A673 (cell line): ENCODE data around the gene FCN3. TPM values are rescaled to one million over a fixed set of nuclear protein-coding genes. Genes with fewer than 3 reads are reported as not detected.
A peak's percentile ranks its signal among the peaks of the same experiment; 100 is the strongest.

Source experiments
- BruUV-seq: library from RNA; stranded (reverse); fragments of 400-500 nt; replicated peaks from 2 replicates; lab custom pipeline; 2021; lab: Mats Ljungman, UMichigan
- CTCF ChIA-PET: fragments of 300-600 bp; sonication (Branson Sonifier 250); formaldehyde crosslinking; loops from one replicate; lab custom pipeline; 2022; ENCODE audit warnings: antibody characterized with exemption; lab: Charles Lee
- POLR2A ChIA-PET: fragments of 300-600 bp; sonication (Branson Sonifier 250); formaldehyde crosslinking; loops from one replicate; lab custom pipeline; 2022; ENCODE audit warnings: antibody characterized with exemption; ENCODE audit not compliant: low non-redundant PET; lab: Charles Lee
- DNase-seq: peaks from one replicate; pipeline ENCODE4 v3.0.0-alpha.2; 2015; ENCODE audit warnings: low spot score
- H3K27ac ChIP-seq: fragments of 200-600 bp; sonication (generic); 2 replicates; pipeline ENCODE4 v1.5.1; 2016; ENCODE audit warnings: mixed run types, low read depth, mild to moderate bottlenecking, mixed read lengths, antibody characterized with exemption, low read length; ENCODE audit not compliant: poor library complexity, severe bottlenecking
- H3K27me3 ChIP-seq: fragments of 200-600 bp; sonication (generic); replicated peaks from 2 replicates; pipeline ENCODE4 v1.6.1; 2017; ENCODE audit warnings: mixed run types, low read depth, mild to moderate bottlenecking, mixed read lengths, antibody characterized with exemption, low read length; ENCODE audit not compliant: insufficient read depth, poor library complexity
- H3K36me3 ChIP-seq: fragments of 200-600 bp; sonication (generic); 2 replicates; pipeline ENCODE4 v1.6.1; 2016; ENCODE audit warnings: mixed run types, mild to moderate bottlenecking, mixed read lengths, antibody characterized with exemption, low read length; ENCODE audit not compliant: insufficient read depth, poor library complexity, severe bottlenecking
- H3K4me1 ChIP-seq: fragments of 200-600 bp; sonication (generic); 2 replicates; pipeline ENCODE4 v1.6.1; 2017; ENCODE audit warnings: mixed run types, mild to moderate bottlenecking, mixed read lengths, antibody characterized with exemption, low read length; ENCODE audit not compliant: insufficient read depth, poor library complexity, severe bottlenecking
- H3K4me3 ChIP-seq: fragments of 200-600 bp; sonication (generic); 2 replicates; pipeline ENCODE4 v1.5.1; 2016; ENCODE audit warnings: low read depth, mixed run types, mild to moderate bottlenecking, mixed read lengths, low read length; ENCODE audit not compliant: poor library complexity, severe bottlenecking
- H3K9me3 ChIP-seq: fragments of 200-600 bp; sonication (generic); 2 replicates; pipeline ENCODE4 v1.6.1; 2016; ENCODE audit warnings: mixed run types, low read depth, mild to moderate bottlenecking, mixed read lengths, antibody characterized with exemption, low read length; ENCODE audit not compliant: poor library complexity, severe bottlenecking
- CTCF ChIP-seq: fragments of 300-800, 200-600 bp; sonication (generic); conservative IDR thresholded peaks from 2 replicates; pipeline ENCODE4 v1.5.1; 2017; ENCODE audit warnings: low read depth, mild to moderate bottlenecking, antibody characterized with exemption, low read length, moderate library complexity, mixed read lengths
- EZH2 ChIP-seq: fragments of 200-600 bp; sonication (generic); IDR thresholded peaks from 2 replicates; pipeline ENCODE4 v1.6.1; 2017; ENCODE audit warnings: borderline replicate concordance, low read depth, mild to moderate bottlenecking, mixed read lengths, antibody characterized with exemption, low read length; ENCODE audit not compliant: poor library complexity, severe bottlenecking
- intact Hi-C: fragments of 100-400 bp; cut with micrococcal nuclease; formaldehyde crosslinking; loops from one replicate; pipeline ENCODE4 v1.10.0; 2022; ENCODE audit not compliant: unreplicated experiment
- total RNA-seq: library from RNA; stranded (reverse); gene quantifications from 2 replicates; pipeline ENCODE4 v1.2.3, GENCODE V29; 2021

FCN3 gene
- total RNA-seq, 1 experiment from 2014 or later = not detected

GRCh38 chr1:27366113-27366410, 8.6 kb downstream of the FCN3 start:
- CTCF ChIA-PET = interaction anchor here (0.5 to 1.7 kb wide), 9 partner anchors 8 to 1371 kb away, joined by 3 to 11 read pairs (median 4); partner anchors contain the start of gene YTHDF2
- Histone ChIP-seq H3K9me3 (no peaks in the 10 kb centered on the region), H3K27me3 (no peaks in the 10 kb centered on the region), H3K36me3 (no peaks in the 10 kb centered on the region), H3K4me1 (peaks cover 10% of the 10 kb centered on the region), H3K27ac (peak overlapping the region; percentile 8), H3K4me3 (peak overlapping the region; percentile 59)
- BruUV-seq = no TSS peak
- DNase-seq = peak; percentile 88
- POLR2A ChIA-PET = no interaction called here
- TF ChIP-seq EZH2 (no peak), CTCF (no peak)
- intact Hi-C loops = no loop called here

GRCh38 chr1:27365372-27366112, 9.1 kb downstream of the FCN3 start:
- TF ChIP-seq CTCF = no peak
- TF ChIP-seq EZH2 = no peak
- ChIA-PET CTCF (interaction anchor here (0.5 to 1.7 kb wide), 8 partner anchors 8 to 304 kb away, joined by 3 to 11 read pairs (median 4); no protein-coding TSS in a partner anchor), POLR2A (no interaction called here)
- Histone ChIP-seq H3K4me1 (peaks cover 10% of the 10 kb centered on the region), H3K27ac (peak overlapping the region; percentile 8), H3K27me3 (no peaks in the 10 kb centered on the region), H3K36me3 (no peaks in the 10 kb centered on the region), H3K9me3 (no peaks in the 10 kb centered on the region), H3K4me3 (peak overlapping the region; percentile 59)
- no TSS peak for BruUV-seq
- intact Hi-C loops = no loop called here
- peak; percentile 87 for DNase-seq

- no peak for DNase-seq
- ChIA-PET POLR2A (no interaction called here), CTCF (interaction anchor here (1.1 to 1.7 kb wide), 5 partner anchors 7 to 305 kb away, joined by 3 to 11 read pairs (median 5); no protein-coding TSS in a partner anchor)
- H3K36me3 ChIP-seq = no peaks in the 10 kb centered on the region
- H3K4me1 ChIP-seq = peaks cover 10% of the 10 kb centered on the region
- no TSS peak for BruUV-seq
- TF ChIP-seq EZH2 (no peak), CTCF (no peak)
- no peaks in the 10 kb centered on the region for H3K9me3 ChIP-seq
- H3K27me3 ChIP-seq = no peaks in the 10 kb centered on the region
- intact Hi-C loops = no loop called here
- H3K27ac ChIP-seq = no peak overlapping the region
- peak overlapping the region; percentile 59 for H3K4me3 ChIP-seq
Observed at GRCh38 chr1:27364696-27365371, 9.8 kb downstream of the FCN3 start.
